HG02870 (cell line): ENCODE results near the gene MEFV.
"Not testable (repeated sequence)": the region's sequence is repeated elsewhere in the genome, so short reads cannot be mapped to it uniquely, and the experiment has no call there.

Experiments
- ATAC-seq: cut with Tn5 transposase; IDR thresholded peaks from one replicate; pipeline ENCODE4 v1.9.1; 2021; ENCODE audit warnings: mild to moderate bottlenecking, moderate library complexity; ENCODE audit not compliant: unreplicated experiment

MEFV gene

GRCh38 chr16:3220839-3221238 is 35.6 kb downstream of the MEFV start:
- no peak for ATAC-seq

- no peak for ATAC-seq
Observed at GRCh38 chr16:3216263-3216640, 40.2 kb downstream of the MEFV start.

GRCh38 chr16:3215601-3216262 is 40.7 kb downstream of the MEFV start:
- no peak for ATAC-seq

- no peak for ATAC-seq
Observed at GRCh38 chr16:3214904-3215600, 41.4 kb downstream of the MEFV start.

- no peak for ATAC-seq
Observed at GRCh38 chr16:3212567-3212966, 43.9 kb downstream of the MEFV start.

- ATAC-seq: no peak
Observed at GRCh38 chr16:3212006-3212405, 44.4 kb downstream of the MEFV start.

- no peak for ATAC-seq
Observed at GRCh38 chr16:3207086-3207953, 49.1 kb downstream of the MEFV start.

GRCh38 chr16:3205939-3206338 is 50.5 kb downstream of the MEFV start:
- ATAC-seq: not testable (repeated sequence)

GRCh38 chr16:3202903-3203539 is 53.4 kb downstream of the MEFV start:
- no peak for ATAC-seq

- ATAC-seq: no peak
Observed at GRCh38 chr16:3198334-3199072, 57.9 kb downstream of the MEFV start.

GRCh38 chr16:3197694-3198333 is 58.6 kb downstream of the MEFV start:
- ATAC-seq: not testable (repeated sequence)

GRCh38 chr16:3195975-3196374 is 60.5 kb downstream of the MEFV start:
- ATAC-seq: no peak

GRCh38 chr16:3194792-3195191 is 61.6 kb downstream of the MEFV start:
- no peak for ATAC-seq

GRCh38 chr16:3193221-3194212 is 62.9 kb downstream of the MEFV start:
- ATAC-seq: no peak

- ATAC-seq: no peak
Observed at GRCh38 chr16:3192476-3193019, 63.9 kb downstream of the MEFV start.
